ENCODE data around the gene KCNJ8.
"Not testable (repeated sequence)": the region's sequence is repeated elsewhere in the genome, so short reads cannot be mapped to it uniquely, and the experiment has no call there.

Gene KCNJ8

DNA sequence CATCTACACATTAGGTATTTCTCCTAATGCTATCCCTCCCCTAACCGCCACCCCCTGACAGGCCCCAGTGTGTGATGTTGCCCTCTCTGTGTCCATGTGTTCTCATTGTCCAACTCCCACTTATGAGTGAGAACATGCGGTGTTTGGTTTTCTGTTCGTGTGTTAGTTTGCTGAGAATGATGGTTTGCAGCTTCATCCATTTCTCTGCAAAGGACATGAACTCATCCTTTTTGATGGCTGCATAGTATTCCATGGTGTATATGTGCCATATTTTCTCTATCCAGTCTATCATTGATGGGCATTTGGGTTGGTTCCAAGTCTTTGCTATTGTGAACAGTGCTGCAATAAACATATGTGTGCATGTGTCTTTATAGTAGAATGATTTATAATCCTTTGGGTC is 8.2 kb upstream of the KCNJ8 start:
- DNase-seq = not testable (repeated sequence)

DNA sequence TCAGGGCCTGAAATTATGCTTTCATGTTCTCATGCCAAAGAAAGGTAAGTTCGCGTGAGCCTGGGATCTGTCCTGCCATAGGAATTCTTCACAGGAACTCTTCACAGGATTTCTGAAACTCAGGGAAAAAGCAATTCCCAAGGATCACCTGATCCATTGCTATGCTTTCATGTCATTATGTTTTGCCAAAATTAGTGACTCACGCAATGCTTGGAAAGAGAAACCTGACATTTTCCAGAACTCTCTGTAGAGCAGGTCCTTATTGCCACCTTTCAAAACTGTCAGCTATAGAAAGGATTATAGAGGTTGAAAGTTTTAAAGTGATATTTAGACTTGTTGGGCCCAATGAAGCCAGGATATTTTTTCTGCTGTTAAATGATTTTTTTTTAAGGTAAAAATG is 6.3 kb upstream of the KCNJ8 start:
- no peak for DNase-seq

DNA sequence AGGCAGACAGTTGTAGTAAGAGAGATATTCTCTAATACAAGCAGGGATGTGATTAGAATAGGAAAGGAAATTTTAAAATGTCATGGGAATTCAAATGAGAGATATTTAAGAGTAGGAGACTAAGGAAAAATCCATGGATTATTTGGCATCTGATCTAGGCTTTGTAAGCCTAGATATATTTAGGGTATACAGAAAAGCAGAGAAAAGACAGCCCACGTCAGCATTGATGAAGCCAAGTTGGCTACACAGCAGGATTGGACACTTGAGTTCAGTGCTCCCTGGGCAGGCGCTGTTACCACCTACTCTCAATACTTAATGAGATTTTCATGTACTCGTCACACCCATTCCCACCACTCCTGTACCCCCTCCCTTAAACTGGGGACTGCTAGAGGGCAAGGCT is 1.7 kb upstream of the KCNJ8 start:
- DNase-seq = no peak

DNA sequence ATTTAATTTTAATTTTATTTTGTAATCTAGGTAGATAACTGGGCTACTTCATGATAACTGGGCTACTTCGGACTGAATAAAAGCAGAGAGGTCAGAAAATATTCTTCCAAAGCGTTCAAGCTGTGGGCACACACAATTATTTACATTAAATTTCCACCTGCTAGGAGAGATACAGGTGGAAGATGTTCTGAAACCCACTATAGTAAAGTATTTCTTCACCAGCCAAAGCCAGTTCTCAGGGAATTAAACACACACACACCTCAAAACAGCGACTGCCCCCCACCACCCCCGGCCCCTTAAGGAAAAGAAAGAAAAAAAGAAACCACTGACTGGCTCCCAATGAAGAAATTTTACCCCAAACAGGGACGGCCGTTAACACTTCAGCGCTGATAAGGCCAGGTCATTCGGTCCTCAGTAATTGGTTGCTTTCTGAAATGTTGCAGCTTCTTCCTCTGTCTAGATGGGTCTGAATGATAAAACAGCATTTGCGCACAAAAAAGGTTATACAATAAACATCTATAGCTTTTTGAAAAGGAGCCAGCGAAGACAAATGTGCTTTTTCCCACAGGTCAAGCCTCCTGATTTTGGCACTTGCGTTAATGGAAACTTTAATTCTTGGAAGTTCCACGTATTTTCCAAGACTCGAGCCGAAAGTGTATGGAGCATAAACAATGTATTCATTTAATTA is 771 bp upstream of the KCNJ8 start:
- DNase-seq = no peak

DNA sequence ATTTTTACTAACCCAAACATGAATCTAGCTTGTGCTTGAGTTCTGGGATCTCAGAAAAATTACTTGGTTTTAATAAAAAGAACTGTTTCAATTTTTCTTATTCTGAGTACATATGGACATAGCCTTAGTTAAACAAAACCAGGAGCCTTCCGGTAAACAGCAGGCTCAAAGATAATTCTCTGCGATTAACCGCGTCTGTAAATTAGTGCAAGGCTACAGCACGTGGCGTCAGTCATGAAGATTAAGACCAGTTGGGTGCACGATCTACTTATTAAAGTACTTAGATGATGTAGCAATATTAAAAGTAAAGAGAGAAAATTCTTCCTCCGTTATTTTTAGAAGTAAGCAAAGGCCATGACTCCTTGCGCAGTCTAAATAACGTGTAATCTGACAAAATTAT is 700 bp downstream of the KCNJ8 start:
- no peak for DNase-seq

DNA sequence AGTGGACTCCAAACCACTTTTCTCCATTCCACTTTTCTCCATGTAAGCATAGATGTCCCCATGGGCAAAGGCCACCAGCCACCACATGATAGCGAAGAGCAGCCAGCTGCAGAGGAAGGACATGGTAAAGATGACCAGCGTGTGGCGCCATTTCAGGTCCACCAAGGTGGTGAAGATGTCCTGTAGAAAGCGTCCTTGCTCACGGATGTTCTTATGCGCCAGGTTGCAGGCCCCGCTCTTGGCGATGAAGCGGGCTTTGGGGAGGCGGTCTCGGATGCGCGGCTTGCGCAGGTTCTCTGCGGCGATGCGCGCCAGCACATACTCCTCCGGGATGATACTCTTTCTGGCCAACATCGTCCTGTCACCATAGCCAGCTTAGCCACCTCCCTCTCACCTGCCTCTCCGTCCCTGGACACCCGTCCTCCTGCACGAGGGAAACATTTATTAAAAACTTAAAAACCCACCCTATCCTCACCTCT is 1.2 kb downstream of the KCNJ8 start:
- DNase-seq = no peak

DNA sequence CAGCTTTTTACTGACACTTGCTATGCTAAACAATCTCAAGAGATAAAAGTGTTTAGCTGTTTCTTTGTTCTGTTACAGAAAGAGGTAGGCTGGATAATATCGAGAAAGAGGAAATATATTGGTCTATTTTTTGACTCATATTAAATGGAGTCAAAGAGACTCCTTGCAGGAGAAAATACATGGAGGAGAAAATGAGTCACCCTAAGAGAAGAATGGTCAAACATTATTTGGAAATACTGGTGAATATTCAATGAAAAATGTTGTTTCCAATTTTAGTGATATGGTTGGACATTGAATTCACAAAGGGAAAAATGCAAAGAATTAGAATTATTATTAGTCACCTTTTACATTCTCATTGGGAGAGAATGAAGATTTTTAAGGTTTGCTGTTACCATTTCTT is 3.2 kb downstream of the KCNJ8 start:
- no peak for DNase-seq

DNA sequence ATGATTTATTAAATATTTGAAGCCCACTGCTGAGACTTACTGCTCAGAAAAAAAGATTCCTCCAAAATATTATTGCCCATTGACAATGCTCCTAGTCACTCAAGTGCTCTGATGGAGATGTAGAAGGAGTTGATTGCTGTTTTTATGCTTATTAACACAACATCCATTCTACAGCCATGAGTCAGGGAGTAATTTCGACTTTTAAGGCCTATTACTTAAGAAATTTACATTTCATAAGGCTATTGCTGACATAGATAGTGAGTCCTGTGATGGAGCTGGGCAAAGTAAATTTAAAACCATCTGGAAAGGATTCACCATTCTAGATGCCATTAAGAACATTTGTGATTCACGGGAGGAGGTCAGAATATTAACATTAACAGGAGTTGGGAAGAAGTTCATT is 5.2 kb downstream of the KCNJ8 start:
- no peak for DNase-seq

DNA sequence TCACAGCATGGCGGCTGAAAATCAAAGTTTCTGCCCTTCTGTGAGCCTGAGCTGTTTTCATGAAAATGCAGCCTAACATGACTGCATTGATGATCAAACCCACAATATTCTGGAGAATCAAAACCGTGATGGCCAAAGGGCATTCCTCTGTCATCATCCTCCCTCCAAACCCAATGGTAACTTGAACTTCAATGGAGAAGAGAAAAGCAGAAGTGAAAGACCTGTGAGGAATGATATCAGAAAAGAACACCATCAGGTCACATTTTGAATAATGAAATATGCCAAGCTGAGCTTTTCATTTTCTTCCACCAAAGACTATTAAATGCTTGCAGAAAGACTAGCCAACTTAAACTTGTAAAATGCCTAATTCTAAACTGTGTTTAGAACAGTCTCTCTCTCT is 8.1 kb downstream of the KCNJ8 start:
- no peak for DNase-seq

DNA sequence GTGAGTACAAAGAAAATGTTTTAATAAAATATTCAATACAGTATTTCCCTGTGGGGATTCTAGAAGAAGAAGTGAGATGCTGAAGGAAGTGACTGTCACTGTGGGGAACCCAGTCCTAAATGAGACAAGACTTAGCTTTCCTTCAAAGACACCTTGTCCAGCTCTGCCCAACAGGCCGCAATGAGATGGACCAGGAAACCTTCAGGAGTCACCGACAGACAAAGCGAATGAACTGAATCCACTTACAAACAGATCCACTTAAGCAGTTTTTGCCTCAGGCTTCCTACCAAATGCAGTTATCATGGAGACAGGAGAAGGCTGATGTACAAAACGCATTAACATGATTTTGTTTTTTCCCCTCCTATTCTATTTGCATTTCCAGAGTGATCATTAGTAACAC is 9.6 kb downstream of the KCNJ8 start:
- DNase-seq = no peak

DNA sequence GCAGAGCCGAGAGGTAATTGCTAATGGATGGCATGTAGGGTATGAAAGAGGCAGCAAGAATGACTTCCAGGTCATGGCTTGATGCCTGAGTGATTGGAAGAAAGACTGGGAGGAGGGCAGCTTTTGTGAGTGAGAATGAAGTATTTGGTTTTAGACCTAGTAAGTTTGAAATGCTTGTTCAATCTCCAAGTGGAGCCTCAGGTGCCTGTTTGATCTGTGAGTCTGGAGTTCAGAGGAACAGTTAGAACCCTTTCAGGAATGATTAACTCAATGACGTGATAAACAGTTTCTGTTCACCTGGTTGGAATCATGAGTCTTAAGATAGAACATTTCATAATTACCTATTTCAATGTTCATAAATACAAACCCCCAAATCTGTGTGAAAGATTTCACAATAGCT is 10.4 kb downstream of the KCNJ8 start:
- DNase-seq = no peak

DNA sequence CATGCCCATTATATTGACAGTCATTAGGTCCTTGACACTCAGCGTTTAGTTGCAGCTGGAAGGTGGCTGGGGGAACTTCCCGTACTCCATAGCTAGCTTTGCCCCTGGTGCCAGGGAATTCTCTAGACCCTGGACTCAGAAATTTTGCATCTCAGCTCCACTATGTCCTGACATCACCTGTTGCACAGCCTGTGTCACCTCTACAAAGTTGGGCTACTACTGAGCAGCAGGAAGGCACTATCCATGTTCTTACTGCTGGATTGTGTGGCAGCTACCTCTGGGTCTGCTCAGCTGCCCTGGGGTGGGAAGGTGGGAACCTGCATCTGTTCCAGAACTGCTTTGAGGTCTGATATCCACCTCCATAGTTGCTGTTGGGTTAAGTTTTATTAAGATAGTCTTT is 11.0 kb downstream of the KCNJ8 start:
- no peak for DNase-seq

DNA sequence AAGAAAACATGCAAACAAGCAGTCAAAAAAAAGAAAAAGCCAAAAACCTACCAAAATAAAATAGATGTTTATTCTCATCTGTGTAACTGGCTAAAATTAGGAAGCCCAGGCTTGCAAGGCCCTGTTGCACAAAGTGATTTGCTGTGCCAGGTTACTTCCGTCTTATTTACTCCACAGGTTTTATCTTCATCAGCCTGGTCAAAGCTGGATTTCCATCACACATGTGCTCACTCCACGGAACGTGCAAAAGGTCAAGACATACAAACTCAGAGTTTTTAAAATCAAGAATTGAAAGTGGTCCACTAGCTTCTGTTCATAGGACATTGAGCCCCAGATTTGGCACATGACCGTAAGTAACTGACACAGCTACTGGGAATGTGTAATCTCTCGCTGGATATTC is 14.8 kb downstream of the KCNJ8 start:
- no peak for DNase-seq

DNA sequence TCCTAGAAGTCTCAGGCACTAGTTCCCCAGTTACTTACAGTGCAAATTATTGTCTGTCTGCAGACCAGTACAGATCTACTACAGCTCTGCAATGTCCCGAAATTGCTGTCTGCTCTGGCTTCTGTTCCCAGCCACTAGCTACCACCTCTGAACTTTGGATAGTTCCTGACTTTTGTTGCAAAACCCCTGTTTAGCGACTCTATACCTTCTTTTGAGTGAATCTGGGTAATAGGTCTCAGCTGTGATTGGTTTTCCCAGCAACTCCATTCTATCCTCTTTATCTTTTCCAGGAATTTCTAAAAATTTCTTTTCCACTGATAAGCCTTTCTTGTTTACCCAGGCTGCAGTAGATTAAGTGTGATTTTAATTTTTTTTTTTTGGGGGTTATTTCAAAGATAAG is 16.8 kb downstream of the KCNJ8 start:
- no peak for DNase-seq

DNA sequence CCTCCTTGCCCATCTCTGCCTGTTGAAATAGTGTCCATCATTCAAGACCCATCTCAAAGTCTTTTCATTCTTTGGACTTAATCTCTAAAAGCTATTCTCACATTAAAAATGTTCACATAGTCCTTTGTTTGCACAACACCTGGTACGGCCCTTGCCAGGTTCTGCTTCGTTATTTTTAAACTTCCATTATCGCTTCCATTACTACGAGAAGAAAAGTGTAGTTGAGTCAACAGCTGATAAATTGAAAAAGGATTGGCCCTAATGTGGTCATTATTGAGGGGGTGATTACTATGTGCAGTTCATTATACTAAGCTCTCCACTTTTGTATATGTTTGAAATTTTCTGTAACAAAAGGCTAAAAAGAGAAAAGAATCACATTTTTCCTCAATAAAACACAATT is 17.8 kb downstream of the KCNJ8 start:
- DNase-seq = no peak

DNA sequence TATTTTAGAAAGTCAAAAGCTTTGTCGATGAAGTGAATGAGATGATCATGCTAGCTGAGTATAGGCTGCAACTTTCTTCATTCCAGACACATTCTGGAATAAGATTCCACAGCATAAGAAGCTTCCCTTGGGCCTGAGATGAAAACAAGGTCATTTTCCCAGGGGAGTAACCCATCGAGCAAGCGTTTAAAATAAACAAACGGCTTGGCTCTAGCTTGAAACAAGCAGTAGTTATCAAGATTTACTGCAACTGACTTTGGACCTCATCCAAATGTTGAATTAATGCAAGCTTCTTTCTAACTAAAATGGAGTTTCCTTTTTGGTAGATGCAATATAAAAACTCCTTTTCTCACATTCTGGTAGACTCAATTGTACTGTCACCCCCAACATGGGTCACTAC is 23.0 kb downstream of the KCNJ8 start:
- no peak for DNase-seq

DNA sequence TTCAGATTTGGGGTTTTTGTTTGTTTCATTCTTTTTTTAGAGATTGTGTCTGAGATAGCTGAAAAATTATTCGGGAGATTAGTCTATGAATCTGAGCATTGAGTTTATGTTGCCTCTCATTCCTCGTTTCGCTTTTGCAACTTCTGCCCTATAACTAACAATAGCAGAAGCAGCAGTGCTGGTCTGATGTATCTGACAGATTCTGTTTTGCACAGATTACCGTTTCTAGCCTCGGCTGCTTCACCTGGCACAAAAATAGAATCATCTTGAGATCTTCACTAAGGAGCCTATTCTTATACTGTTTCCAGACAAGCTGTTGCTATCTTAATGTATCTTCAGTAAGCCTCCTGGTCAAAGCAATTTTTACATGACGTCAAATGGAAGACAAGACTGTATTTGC is 29.2 kb downstream of the KCNJ8 start:
- no peak for DNase-seq

DNA sequence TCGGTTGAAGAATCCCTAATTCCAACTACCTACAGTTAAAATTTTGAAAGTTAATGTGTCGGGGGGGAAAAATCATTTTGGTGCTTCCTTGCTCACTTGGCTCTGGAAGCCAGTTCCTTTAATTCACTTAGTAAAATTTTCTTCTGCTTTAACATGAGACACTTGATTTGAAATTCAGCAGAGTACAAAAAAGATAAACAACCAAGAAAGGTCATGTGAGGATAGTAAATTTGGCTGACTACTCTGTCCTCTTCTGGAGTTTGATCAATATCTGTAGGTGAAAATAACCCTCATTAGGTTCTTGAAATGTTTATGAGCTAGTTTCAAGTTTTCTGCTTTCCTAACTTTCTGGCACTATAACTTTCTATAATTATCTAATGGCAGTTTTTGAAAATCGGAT is 43.4 kb downstream of the KCNJ8 start:
- no peak for DNase-seq

DNA sequence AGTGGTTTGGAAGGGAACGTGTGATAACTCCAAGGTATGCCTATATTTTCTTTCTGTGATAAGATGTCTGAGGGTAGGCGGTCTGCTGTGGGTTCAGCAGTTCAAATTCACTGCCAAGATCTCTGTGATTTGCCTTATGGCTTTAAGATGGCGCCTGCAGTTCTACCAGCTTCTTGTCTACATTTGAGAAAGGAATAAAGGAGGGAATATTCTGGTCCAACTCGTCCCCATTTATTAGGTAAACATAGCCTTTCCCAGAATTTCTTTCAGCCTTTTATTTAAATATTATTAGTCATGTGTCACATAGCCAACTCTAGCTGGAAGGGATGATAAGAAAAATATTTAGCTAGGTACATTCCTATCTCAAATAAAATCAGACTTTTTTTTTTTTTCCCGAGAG is 48.8 kb downstream of the KCNJ8 start:
- no peak for DNase-seq

DNA sequence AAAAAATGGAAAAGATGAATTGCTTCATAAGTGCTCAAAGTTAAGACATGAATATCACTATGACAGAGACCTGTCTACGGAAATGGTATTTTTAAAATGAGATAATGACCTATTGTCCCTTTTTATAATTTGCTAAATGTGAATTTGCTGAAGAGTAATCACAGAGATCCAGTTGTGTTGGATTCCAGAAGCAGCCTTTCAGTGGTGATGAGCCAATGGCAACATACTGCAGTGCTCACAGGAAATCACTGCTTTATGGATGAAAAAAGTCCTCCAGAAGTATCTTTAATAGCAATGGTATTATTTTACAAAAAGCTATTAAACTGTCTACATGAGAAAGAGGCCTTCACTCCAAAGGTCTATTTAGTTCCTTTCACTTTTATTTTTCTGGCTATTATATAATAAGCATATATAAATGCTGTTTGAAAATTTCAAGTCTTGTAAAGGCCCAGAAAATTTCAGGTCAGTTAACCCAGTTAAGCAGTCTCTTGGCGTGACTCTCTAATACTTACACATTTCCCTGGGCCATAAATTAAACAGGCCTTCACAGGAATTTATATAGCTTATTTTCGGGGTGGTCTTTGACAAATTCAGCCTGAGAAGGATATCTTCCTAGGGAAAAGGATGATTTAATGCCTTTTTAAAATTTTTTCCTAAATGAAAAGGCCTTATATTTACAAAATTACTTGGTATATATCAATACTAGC is 55.4 kb downstream of the KCNJ8 start:
- DNase-seq = no peak

DNA sequence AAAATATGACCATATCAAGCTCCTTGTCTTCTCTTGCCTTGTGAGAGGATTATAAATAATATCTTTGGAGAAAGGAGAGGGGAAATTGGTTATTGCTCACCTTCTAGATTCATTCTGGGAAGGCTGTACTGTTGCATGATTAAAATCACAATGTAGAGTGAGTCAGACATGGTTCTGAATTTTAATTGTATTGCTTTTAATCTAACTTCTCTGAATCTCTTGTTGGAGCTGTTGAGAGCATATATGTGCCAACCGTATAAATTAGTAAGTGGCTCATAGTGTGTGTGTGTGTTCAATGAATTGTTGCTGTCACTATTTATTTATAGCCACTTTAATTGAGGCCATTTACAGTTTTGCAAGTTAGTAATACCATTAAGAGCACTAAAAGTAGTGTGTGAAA is 56.1 kb downstream of the KCNJ8 start:
- no peak for DNase-seq

DNA sequence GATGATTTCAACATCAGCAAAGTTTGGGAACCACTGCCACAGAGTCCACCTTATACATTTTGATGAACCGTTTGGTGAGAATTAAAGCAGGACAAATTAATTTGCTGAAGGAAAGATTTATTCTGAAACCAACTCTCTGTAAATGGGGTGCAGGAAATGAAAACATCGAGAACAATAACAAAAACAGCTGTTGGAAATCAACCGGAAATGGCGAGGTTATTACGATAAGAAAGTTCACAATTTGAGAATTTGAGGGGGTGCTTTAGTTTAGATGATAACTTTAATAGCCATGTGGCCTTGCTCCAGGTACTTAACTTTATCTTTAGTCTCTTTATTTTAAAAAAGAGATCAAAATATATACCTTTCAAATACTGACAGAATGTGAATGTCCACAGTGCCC is 56.7 kb downstream of the KCNJ8 start:
- DNase-seq = no peak

DNA sequence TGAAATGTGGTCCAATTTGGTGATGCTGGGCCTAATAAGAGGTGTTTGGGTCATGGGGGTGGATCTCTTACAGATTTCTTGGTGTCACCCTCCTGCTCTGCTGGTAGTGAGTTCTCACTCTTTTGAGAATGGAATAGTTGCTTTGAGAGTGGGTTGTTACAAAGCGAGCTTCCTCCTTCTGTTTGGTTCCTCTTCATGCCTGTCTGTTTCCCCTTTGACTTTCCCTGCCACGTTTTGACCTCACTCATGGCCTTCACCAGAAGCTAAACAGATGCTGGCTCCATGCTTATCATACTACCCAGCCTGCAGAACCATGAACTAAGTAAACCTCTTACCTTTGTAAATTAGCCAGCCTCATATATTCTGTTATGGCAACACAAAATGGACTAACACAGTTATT is 59.1 kb downstream of the KCNJ8 start:
- DNase-seq = no peak
